Activated B cell treated with CpG ODN at 0.5 μM for 24 hours (primary cell): ENCODE measurements around the gene ZNF433. TPM values are rescaled to one million over a fixed set of nuclear protein-coding genes. Genes with fewer than 3 reads are reported as not detected.

ENCODE experiments used
- ATAC-seq: fragments of 200-7000 bp; cut with Tn5 transposase; one replicate; pipeline ENCODE4 v1.10.0; 2021; ENCODE audit warnings: low read depth, mild to moderate bottlenecking, moderate library complexity
- CTCF ChIA-PET: fragments of 350-600 bp; sonication (Branson Sonifier 250); formaldehyde crosslinking; loops from one replicate; lab custom pipeline; 2021; ENCODE audit warnings: antibody characterized with exemption; lab: Charles Lee
- POLR2A ChIA-PET: fragments of 350-600 bp; sonication (Branson Sonifier 250); formaldehyde crosslinking; loops from one replicate; lab custom pipeline; 2021; ENCODE audit warnings: antibody characterized with exemption; lab: Charles Lee
- DNase-seq: peaks from one replicate; pipeline ENCODE4 v3.0.0; 2022
- H3K27ac Mint-ChIP-seq: one replicate; pipeline ENCODE4 v1.8.0; 2020; ENCODE audit warnings: mixed read lengths
- H3K27me3 Mint-ChIP-seq: one replicate; pipeline ENCODE4 v1.8.0; 2021; ENCODE audit warnings: mixed read lengths
- H3K36me3 Mint-ChIP-seq: one replicate; pipeline ENCODE4 v1.8.0; 2021; ENCODE audit warnings: low read depth, mixed read lengths
- H3K4me1 Mint-ChIP-seq: one replicate; pipeline ENCODE4 v1.8.0; 2021; ENCODE audit warnings: mixed read lengths
- H3K4me3 Mint-ChIP-seq: one replicate; pipeline ENCODE4 v1.8.0; 2020; ENCODE audit warnings: mild to moderate bottlenecking, mixed read lengths
- H3K9me3 Mint-ChIP-seq: one replicate; pipeline ENCODE4 v1.8.0; 2020; ENCODE audit warnings: mixed read lengths
- intact Hi-C: fragments of 100-400 bp; cut with micrococcal nuclease; formaldehyde crosslinking; loops from one replicate; pipeline ENCODE4 v1.15.1; 2024
- total RNA-seq: library from RNA; stranded (reverse); gene quantifications from 2 replicates; pipeline ENCODE4 v1.2.3, GENCODE V29; 2022
- TF ChIP-seq, protein P1 (sequence below): fragments of 200-600 bp; IDR thresholded peaks from one replicate; pipeline ENCODE4 v1.8.0; 2022; ENCODE audit warnings: antibody characterized with exemption, mild to moderate bottlenecking

Gene ZNF433
- total RNA-seq, 1 donor from 2014 or later = 8.6 TPM

DNA sequence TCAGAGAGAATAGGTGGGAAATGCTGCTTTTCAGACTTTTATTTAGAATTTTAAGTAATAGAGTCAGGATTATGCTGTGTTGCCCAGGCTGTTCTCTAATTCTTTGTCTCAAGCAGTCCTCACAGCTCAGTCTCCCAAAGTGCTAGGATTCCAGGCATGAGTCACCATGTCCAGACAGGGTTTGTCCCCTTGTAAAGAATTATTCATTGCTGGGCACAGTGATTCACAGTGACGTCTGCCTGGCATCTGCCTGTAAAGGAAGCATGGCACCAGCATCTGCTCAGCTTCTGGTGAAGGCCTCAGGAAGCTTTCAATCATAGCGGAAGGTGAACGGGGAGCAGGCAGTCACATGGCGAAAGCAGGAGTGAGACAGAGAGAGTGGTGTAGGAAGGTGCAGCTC is 53.0 kb downstream of the ZNF433 start:
- TF ChIP-seq, protein P1, sequence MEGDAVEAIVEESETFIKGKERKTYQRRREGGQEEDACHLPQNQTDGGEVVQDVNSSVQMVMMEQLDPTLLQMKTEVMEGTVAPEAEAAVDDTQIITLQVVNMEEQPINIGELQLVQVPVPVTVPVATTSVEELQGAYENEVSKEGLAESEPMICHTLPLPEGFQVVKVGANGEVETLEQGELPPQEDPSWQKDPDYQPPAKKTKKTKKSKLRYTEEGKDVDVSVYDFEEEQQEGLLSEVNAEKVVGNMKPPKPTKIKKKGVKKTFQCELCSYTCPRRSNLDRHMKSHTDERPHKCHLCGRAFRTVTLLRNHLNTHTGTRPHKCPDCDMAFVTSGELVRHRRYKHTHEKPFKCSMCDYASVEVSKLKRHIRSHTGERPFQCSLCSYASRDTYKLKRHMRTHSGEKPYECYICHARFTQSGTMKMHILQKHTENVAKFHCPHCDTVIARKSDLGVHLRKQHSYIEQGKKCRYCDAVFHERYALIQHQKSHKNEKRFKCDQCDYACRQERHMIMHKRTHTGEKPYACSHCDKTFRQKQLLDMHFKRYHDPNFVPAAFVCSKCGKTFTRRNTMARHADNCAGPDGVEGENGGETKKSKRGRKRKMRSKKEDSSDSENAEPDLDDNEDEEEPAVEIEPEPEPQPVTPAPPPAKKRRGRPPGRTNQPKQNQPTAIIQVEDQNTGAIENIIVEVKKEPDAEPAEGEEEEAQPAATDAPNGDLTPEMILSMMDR = no peak
- no peak overlapping the region for H3K4me3 Mint-ChIP-seq
- DNase-seq (no peak), ATAC-seq (no peak)
- no peak overlapping the region for H3K27ac Mint-ChIP-seq
- no peaks in the 10 kb centered on the region for H3K27me3 Mint-ChIP-seq
- intact Hi-C loops = loop anchor here (10.0 kb wide), 1 partner anchor 572 kb away; the partner anchor contains the start of gene ZNF564
- CTCF ChIA-PET = interaction anchor here (1.0 kb wide), 1 partner anchor 58 kb away, joined by 3 read pairs; no protein-coding TSS in a partner anchor
- peaks cover 17% of the 10 kb centered on the region for H3K9me3 Mint-ChIP-seq
- peaks cover 32% of the 10 kb centered on the region for H3K36me3 Mint-ChIP-seq
- POLR2A ChIA-PET = no interaction called here
- H3K4me1 Mint-ChIP-seq = peaks cover 9% of the 10 kb centered on the region

DNA sequence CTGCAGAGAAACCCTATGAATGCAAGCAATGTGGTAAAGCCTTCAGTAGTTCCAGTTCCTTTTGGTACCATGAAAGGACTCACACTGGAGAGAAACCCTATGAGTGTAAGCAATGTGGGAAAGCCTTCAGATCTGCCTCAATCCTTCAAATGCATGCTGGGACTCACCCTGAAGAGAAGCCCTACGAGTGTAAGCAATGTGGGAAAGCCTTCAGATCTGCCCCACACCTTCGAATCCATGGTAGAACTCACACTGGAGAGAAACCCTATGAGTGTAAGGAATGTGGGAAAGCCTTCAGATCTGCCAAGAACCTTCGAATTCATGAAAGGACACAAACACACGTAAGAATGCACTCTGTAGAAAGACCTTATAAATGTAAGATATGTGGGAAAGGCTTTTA is 56.0 kb downstream of the ZNF433 start:
- CTCF ChIA-PET = no interaction called here
- Mint-ChIP-seq H3K4me1 (peaks cover 7% of the 10 kb centered on the region), H3K36me3 (peaks cover 49% of the 10 kb centered on the region), H3K27me3 (no peaks in the 10 kb centered on the region), H3K27ac (no peak overlapping the region), H3K9me3 (peaks cover 23% of the 10 kb centered on the region), H3K4me3 (no peak overlapping the region)
- intact Hi-C loops = no loop called here
- TF ChIP-seq, protein P1 = no peak
- ATAC-seq (no peak), DNase-seq (no peak)
- POLR2A ChIA-PET = no interaction called here

DNA sequence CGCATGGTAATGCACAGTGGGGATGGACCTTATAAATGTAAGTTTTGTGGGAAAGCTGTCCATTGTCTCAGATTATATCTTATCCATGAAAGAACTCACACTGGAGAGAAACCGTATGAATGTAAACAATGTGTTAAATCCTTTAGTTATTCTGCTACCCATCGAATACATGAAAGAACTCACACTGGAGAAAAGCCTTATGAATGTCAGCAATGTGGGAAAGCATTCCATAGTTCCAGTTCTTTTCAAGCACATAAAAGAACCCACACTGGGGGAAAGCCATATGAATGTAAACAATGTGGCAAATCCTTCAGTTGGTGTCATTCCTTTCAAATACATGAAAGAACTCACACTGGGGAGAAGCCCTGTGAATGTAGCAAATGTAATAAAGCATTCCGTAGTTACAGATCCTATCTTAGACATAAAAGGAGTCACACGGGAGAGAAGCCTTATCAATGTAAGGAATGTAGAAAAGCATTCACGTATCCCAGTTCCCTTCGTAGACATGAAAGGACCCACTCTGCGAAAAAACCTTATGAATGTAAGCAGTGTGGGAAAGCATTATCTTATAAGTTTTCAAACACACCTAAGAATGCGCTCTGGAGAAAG is 56.9 kb downstream of the ZNF433 start:
- peaks cover 49% of the 10 kb centered on the region for H3K36me3 Mint-ChIP-seq
- H3K4me1 Mint-ChIP-seq = peaks cover 7% of the 10 kb centered on the region
- ATAC-seq = no peak
- H3K4me3 Mint-ChIP-seq = no peak overlapping the region
- CTCF ChIA-PET = no interaction called here
- no peak overlapping the region for H3K27ac Mint-ChIP-seq
- intact Hi-C loops = no loop called here
- H3K9me3 Mint-ChIP-seq = peaks cover 23% of the 10 kb centered on the region
- TF ChIP-seq, protein P1 = no peak
- DNase-seq = no peak
- H3K27me3 Mint-ChIP-seq = no peaks in the 10 kb centered on the region
- POLR2A ChIA-PET = no interaction called here

DNA sequence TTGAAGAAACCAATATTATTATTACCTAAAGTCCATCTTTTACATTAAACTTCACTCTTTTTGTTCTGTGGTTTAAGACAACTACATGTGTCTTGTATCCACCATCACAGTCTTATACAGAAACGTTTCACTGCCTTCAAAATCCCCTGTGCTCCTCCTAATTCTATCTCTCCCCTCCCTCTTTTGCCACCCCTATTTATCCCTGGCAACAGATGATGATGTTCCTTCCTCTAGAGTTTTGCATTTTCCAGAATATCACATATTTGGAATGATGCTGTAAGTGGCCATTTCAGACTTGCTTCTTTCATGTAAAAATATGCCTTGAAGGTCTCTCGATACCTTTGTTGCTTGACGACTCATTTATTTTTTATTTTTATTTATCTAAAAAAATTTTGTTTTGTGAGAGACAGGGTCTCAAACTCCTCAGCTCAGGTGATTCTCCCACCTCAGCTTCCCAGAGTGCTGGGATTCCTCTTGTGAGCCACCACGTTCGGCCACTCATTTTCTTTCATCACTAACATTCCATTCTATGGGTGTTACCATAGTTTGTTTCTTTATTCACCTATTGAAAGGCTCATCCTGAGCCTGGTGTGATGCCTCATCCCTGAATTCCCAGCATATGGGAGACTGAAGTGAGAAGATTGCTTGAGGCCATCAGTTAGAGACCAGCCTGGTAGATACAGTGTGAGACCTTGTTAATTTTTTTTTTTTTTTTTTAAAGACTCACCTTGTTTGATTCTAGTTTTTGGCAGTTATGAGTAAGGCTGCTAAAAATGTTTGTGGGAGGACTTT is 62.3 kb downstream of the ZNF433 start:
- no peak for ATAC-seq
- H3K4me1 Mint-ChIP-seq = peaks cover 3% of the 10 kb centered on the region
- no peak for DNase-seq
- no peaks in the 10 kb centered on the region for H3K27me3 Mint-ChIP-seq
- no peak overlapping the region for H3K4me3 Mint-ChIP-seq
- POLR2A ChIA-PET = no interaction called here
- peaks cover 8% of the 10 kb centered on the region for H3K9me3 Mint-ChIP-seq
- H3K27ac Mint-ChIP-seq = no peak overlapping the region
- intact Hi-C loops = no loop called here
- H3K36me3 Mint-ChIP-seq = peaks cover 41% of the 10 kb centered on the region
- CTCF ChIA-PET = no interaction called here
- TF ChIP-seq, protein P1 = no peak

DNA sequence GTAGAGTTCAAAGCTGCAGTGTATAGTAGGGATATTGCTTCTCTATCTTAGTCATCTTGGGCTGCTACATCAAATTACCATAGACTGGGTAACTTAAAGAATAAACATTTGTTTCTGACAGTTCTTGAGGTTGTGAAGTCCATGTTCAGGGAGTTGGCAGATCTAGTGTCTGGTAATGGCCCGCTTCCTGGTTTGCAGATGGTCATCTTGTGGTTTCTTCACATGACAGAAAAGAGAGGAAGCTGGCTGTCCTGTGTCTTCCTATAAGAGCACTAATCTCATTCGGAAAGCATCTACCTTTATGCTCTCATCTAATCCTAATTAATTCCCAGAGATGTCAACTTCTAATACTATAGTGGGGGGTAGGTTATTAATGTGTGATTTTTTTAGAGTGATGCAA is 64.4 kb downstream of the ZNF433 start:
- peaks cover 6% of the 10 kb centered on the region for H3K9me3 Mint-ChIP-seq
- no peak overlapping the region for H3K4me3 Mint-ChIP-seq
- H3K27ac Mint-ChIP-seq = no peak overlapping the region
- TF ChIP-seq, protein P1 = no peak
- H3K27me3 Mint-ChIP-seq = no peaks in the 10 kb centered on the region
- CTCF ChIA-PET = interaction anchor here (0.8 to 3.3 kb wide), 2 partner anchors 9 to 18 kb away, joined by 4 to 14 read pairs; no protein-coding TSS in a partner anchor
- no peak for ATAC-seq
- POLR2A ChIA-PET = no interaction called here
- H3K36me3 Mint-ChIP-seq = peaks cover 21% of the 10 kb centered on the region
- no peak for DNase-seq
- intact Hi-C loops = no loop called here
- peaks cover 4% of the 10 kb centered on the region for H3K4me1 Mint-ChIP-seq
